Activated CD4-positive, CD25-positive, alpha-beta regulatory T cell (primary cell): ENCODE measurements around the gene KRT6C.
"Not testable (repeated sequence)": the region's sequence is repeated elsewhere in the genome, so short reads cannot be mapped to it uniquely, and the experiment has no call there.

Experiments used
- DNase-seq, 4 experiments: peaks; one replicate each; lab custom pipeline; 2025; lab: John Stamatoyannopoulos, UW

KRT6C gene

DNA sequence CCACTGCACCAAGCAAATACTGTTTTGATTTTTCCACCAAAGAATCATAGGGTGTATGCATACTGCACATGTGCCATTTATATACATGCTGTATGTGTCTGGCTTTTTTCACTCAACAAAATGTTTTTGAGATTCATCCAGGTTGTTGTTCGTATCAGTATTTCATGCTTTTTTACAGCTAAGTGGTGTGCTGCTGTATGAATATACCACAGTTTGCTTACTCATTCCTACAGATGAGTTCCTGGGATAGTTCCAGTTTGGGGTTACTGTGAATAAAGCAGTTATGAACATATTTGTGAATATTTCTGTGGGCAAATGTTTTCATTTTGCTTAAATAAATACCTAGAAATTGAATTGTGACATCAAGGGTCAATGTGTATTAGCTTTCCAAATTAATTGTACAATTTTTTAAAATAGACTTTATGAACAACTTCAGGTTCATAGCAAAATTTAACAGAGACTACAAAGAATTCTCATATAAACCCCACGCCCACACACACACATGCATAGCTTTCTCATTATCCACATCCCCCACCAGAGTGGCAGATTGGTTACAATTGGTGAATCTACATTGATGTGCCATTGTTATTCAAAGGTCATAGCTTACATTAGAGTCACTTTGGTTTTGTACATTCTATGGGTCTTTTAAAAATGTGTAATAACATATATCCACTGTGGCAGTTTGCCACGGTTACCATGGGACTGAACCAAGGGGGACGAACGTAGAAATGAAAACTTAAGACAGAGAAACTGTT, 26.4 kb upstream of the KRT6C start:
- DNase-seq = no peak

DNA sequence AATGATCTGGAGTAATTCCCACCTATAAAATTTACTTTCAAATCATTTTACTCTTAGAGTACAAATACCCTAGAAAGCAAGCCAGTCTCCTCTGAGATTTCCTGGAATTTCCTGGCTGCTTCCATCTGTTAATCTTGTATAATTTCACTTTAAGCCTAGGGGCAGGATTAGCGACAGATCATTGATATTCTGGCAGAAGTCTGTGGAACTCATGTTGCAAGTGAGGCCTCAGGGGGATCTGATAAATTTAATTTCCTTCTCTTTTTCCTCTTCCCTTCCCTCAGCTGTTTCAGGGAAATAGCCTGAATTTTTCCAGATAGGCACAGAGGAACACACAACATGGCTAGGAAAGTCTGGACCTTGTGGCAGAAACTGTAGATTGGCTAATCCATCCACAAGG, 25.3 kb upstream of the KRT6C start:
- no peak for DNase-seq

DNA sequence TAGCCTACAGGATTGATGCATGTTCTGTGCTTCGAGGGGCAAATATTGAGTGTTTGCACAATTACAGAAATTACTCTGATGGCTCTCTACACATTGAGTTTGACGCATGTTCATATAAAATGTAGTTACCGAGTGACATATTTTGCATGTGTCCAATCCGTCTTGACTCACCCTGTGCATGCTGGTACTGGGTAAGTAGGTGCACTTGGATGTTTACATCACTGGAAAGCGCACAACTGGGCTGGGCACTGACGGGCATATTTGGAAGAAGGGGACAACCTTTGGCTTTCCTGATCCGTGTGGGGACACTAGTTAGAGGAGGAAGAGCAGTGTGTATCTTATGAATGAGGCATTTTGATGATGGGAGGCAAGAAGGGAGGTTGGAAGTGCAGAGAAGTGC, 24.4 kb upstream of the KRT6C start:
- no peak for DNase-seq

DNA sequence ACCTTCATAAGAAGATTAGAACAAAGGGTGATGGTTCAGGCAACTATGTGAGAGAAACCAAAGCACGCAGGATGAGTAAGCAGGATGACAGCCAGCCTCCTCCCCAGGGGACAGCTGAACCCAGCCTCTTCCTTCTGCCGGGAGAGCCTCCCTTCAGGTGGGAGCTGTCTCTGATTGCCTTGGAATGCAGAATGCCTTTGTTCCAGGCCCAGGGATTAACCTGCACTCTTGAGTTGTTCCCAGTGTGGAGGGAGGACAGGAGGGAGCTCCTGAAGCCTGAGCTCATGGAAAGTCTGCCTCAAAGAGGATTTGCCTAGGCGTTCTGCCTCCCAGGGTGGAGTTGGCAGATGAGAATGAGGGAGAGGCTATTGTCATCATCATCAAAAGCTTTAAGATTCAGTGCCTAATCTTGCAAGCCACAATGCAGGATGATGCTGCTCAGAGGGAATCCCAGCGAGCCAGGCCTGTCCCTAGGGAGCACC, 23.0 kb upstream of the KRT6C start:
- no peak for DNase-seq

DNA sequence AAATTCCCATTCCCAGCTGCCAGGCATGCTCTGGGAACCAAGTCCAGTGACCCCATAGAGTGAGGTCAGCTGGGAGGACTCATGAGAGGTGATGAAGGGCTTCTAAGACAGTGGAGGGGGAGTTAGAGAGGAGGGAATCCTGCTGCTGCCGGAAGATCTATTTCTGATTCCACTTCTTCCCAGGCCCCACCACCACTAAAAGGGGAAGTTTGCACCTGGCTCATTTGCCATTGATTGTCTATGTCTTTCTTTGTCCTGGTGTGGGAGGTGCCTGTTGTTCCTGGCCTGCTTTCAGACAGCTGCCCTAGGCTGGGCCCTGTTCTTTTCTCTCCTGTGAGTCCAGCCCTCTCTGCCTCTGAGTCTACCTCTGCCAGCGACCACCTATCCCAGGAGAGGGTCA, 22.4 kb upstream of the KRT6C start:
- no peak for DNase-seq

DNA sequence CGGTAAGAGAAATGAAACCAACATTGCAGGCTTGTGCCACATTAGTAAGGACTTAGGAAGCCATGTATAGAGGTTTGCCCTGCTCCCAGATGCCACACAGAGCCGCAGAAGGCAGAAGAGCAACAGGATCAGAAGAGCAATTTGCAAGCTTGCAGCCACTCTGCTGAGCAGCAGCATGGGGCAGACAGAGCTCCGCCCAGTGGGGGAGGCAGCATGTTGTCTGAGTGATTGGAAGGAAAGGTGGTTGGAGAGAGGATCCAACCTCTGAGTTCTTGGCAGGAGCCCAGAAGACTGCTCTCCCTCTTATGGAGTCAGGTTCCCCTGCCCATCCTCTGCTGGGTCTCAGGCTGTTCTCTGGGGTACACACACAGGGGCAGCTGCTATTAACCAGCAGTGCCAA, 21.8 kb upstream of the KRT6C start:
- DNase-seq = no peak

DNA sequence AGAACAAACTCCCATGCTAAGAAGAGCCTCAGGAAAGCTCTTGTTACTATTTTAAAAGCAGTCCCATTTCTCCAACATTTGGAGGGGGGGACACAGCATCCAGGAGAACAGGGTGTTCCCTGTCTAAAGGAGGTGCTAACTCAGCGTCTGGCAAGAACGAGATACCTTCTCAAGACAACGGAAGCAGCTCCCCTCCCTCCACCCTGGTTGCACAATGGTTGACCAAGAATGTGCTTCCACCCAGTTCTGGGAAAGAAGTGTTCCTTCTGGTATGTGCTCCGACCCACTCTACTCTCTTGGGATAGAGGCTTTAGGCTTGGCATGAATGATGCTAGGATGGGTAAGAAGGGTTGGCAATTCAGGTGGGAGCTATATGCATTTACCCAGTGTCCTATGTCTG, 20.9 kb upstream of the KRT6C start:
- DNase-seq = no peak

DNA sequence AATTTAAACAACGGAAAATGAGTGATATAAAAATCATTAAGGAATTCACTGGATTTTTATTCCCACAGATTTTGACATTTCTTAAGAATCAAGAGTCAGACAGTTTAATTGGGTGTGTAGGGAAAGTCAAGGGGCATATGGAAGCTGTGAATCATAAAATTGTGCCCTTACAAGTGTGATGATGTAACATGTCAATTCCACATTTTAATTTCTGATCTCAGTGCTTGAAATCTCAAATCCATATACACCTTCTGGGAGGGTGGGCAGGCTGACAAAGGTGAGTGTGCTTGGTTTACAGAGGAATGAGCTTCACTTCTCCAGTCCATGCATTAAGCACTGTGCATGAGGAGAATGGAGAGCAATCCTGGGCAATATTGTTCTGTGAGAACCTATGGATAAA, 20.5 kb upstream of the KRT6C start:
- DNase-seq = no peak

DNA sequence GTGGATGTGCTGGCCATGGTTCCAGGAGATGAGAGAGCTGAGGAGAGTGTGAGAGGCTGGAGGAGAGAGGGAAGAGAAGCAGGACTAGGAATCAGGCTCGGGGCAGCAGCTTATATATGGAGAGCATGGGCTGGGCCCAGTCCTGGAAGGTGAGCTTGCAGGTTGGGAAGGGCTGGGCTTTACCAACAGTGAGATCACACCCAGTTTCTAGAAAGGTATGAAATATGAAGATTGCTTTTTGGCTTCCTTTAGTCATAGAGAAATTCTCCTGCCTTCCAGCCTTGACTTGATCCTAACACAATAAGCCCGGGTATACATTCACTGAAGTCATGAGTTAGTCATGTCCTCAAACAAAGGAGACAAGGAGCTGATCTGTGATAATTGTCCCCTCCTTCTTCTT, 19.6 kb upstream of the KRT6C start, which contains the start of gene KRT6A:
Gene KRT6A (minus strand): TSS at position 86 of the 400 bp plus-strand sequence. CDS start 69 bp downstream, at position 17.
- no peak for DNase-seq

DNA sequence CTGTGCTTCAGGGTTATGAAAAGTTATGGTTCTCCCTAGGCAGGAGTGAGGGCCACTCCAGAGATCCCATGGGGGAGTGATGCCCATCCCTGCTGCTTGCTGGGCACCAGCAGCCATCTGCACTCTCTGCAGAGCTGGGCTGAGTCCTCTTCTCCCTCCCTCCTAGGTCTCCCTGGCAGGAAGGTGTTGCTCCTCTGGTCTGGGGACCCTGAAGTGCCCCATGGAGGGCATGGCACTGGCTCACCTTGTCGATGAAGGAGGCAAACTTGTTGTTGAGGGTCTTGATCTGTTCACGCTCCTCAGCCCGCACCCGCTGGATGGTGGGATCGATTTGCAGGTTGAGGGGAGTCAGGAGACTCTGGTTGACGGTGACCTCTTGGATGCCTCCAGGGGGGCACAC, 18.8 kb upstream of the KRT6C start:
- DNase-seq = not testable (repeated sequence)

DNA sequence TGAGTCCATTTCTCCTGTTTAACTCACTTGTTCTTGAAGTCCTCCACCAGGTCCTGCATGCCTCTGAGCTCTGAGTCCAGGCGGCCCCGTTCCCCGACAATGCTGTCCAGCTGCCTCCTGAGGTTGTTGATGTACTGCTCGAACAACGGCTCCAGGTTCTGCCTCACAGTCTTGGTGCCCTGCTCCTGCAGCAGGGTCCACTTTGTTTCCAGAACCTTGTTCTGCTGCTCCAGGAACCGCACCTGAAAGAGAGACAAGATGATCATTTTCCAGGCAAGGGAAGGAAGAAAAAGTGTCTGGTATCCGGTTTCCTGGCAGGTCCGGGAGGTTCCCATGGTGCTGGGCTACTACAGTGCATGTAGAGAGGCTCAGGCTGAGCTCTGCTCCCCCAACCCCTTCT, 17.9 kb upstream of the KRT6C start:
- DNase-seq = not testable (repeated sequence)

DNA sequence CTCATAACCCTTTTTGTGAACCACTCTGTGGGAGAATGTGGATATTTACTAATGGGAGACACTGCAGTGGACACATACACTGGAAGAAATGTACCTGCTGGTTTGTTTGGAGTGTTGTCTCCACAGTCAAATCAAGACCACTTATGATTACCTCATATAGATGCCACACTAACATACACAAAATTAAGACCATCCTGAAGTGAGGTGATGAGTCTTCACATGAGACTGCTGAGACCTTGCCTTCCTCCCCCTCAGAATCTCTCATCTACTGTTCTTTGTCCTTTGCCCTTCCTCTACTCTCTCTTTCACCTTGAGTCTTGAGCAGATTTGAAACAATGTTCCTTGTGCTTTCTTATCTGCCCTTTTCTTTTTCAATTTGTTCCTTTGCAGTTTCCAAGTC, 15.1 kb upstream of the KRT6C start:
- DNase-seq = no peak

DNA sequence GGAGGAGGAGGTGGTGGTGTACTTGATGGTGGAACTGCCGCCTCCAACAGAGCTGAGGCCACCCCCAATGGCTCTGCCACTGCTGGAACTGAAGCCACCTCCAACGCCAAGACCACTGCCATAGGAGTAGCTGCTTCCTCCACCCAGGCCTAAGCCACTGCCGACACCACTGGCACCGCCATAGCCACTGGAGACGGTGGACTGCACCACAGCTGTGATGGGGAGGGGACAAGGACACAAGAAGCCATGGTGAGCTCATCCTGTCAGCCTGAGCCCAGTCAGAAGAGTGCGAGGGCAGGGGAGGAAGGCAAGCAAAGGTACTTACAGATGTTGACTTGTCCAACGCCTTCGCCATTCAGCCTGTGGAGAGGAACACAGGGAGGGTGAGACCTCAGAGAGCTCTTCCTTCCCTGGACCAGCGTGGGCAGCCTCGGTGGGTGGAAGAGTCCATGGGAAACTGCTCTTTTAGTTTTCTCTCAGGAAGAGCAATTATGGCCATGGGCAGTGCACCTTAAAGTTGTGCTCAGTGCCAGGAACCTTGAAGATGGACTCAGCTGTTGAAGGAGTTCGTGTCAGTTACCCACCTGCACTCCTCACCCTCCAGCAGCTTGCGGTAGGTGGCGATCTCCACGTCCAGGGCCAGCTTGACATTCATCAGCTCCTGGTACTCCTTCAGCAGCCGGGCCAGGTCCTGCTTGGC, 14.3 kb upstream of the KRT6C start:
- DNase-seq = not testable (repeated sequence)

DNA sequence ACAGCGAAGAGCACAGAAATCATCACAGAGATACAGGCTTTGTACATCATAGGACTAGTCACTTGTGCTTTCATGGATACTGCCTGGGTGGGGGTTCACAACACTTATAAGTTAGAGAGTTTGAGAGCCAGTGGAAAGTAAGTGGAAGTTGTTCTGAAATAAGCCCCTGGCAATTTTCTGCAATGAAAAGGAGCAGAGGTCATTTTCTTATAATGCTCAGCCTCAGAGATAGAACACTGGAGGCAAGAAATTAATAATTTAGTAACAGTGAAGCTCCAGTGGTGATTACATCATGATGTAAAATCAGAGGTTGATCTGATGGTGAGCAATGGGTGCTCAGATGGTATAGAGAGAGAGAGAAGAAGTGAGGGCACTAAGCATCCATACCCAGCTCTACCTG, 13.6 kb upstream of the KRT6C start:
- DNase-seq = no peak

DNA sequence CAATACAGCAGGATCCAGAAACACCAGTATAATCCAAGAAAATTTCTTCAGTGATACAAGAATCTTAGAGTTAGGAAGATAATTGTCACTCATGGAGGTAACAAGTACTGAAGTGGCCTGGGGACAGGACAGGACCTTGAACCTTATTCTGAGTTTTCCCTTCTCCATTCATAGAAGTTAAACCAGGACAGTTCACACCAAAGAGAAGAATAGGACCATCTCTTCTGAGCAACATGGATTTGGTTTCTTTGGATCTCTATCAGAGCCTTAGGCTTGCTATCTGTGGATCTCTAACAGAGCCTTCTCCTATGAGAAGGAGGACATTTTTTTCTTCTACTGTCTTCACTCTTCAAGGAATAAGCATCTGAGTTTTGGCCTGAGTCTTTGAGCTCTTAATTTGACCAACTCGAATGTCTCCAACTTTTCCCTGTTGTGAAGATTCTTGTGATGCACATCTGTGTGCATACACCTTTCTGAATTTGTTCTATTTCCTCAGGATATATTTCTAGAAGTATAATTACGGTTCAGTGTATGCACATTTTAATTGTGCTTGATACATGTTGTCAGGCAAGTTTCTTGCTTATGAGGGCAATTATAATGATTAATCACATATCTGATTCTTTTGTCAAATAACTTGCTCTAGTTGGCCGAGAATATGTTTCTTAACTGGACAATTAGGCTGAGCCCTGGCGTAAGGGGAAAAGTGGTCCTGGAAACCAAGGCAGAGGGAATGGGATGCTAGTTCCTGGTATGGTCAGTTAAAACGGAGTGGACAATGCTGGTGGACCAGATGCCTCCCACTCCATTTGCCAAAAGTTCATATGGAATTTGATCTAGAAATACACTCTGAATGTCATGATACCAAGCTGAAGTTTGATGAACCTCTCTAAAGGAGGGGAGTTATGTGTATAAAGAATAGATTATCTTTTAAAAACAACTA, 12.8 kb upstream of the KRT6C start:
- DNase-seq = no peak

DNA sequence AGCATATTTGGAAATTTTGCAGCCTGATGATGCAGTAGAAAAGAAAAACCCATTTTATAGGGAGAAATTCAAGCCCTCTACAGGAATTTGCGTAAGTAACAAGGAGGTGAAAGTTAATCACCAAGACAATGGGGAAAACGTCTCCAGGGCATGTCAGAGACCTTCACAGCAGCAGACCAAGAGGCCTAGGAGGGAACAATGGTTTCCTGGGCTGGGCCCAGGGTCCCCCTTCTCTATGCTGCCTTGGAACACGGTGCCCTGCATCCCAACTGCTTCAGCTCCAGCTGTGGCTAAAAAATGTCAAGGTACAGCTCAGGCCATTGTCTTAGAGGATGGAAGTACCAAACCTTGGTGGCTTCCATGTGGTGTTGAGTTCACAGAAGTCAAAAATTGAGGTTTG, 6.5 kb upstream of the KRT6C start:
- DNase-seq = no peak

DNA sequence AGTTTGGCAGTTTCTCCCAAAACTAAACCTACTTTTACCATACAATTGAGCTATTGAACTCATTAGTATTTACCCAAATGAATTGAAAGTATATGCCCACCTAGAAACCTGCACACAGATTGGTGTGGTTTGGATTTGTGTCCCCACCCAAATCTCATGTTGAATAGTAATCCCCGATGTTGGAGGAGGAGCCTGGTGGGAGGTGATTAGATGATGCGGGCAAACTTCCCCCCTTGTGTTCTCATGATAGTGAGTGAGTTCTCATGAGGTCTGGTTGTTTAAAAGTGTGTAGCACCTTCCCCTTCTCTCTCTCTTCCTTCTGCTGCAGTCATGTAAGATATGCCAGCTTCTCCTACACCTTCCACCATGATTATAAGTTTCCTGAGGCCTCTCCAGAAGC, 4.0 kb upstream of the KRT6C start:
- no peak for DNase-seq

DNA sequence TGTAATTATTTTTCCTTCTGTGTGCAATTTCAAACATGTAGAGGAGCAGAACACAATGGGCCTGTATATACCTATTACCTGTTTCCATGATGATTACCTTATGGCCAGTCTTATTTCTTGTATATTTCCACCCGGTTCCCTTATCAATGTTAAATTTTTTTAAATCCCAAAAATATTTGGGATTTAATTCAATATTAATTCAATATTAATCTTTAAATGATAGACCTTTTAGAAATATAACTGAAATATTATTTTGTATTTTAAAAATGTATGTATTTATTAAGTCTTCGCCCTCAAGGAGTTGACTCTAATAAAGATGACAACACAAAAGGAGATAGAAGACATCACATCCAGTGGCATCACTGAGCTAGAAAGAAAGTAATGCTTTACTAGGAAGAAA, 607 bp upstream of the KRT6C start:
- DNase-seq = no peak

DNA sequence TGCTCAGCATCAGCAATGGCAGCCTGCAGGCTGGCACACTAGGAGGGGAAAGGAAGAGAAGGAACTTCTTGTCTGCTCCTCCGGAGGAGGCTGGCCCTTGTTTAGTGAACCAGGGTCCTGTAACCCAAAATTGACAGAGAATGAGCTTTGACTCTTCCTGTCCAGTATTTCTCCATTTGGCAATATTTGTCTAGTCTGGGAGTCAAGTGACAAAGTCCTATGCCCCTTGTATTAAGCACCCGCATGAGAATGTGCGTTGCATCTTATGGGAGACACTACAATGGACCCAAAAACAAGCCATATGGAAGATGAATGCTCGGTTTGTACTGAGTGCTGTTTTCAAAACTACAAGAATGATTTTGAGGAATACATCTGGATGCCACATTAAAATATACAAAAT, 3.8 kb downstream of the KRT6C start:
- no peak for DNase-seq

DNA sequence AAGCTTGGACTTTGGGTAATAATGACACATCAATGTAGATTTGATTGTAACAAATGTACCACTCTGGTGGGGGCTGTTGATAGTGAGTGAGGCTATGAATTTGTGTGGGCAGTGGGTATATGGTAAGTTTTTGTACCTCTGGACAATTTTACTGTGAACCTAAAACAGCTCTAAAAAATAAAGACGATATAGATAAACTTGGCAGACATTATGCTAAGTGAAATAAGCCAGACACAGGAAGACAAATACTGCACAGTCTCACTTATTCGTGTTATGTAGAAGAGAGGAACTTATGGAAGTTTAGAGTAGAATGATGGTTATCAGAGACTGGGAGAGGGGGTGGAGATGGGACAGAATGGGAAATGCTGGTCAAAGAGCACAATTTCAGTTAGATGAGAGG, 8.7 kb downstream of the KRT6C start:
- DNase-seq = no peak

DNA sequence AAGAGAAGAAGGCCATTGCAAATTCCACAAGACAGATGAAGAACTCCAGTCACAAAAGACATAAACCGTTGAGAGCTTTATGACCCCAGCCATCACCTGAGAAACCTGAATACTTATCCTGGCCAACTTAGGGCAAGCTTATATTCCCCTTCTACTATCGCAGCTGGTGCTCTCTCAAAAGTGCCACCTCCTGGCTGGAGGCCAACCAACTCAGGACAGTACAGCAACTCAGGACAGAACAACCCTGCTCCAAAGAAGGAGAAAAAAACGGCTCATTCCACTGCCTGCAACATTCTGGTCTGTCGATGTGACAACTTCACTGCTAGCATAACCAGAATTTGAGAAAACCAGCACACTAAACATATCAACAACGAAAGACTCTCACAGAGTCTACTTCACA, 11.9 kb downstream of the KRT6C start:
- DNase-seq = no peak

DNA sequence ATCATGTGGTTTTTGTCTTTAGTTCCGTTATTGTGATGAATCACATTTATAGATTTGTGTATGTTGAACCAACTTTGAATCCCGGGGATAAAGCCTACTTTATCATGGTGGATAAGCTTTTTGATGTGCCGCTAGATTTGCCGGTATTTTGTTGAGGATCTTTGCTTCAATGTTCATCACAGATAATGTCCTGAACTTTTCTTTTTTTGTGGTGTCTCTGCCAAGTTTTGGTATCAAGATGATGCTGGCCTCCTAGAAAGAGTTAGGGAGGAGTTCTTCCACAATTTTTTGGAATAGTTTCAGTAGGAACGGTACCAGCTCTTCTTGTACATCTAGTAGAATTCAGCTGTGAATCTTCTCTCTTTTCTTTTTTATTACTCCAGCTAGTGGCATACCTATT, 14.7 kb downstream of the KRT6C start:
- DNase-seq = no peak

DNA sequence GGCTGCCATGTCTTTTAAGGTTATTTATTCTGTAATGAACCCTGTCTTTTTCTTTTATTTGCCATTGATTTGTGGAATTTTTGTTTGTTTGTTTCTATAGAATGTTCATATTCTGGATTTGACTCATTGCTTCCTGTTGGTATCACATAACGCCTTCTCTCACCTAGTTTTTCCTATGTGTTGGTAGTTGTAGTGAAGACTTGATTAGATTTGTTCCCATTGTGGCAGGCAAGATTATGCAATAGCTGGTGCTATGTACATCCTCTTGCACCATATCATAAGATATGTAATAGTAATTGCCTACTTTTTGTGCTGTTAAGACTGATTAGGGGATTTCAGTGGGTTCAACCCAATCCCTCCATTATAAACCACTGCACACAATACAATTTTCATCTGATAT, 17.8 kb downstream of the KRT6C start:
- no peak for DNase-seq
